Spleen (tissue), 13 donors: Measurements from ENCODE around the gene ESR1. TPM values are rescaled to one million over a fixed set of nuclear protein-coding genes. Genes with fewer than 3 reads are reported as not detected.

Experiments used
- DNase-seq: peaks from one replicate; pipeline ENCODE4 v3.0.0-alpha.2; 2020
- H3K27ac ChIP-seq, 8 donors: fragments of 200-600 bp; sonication (generic) in 7 of 8; 1 replicate in 4 of 8; 2 replicates in 4 of 8; pipeline versions ENCODE4 v1.5.0 to v1.8.0; 2016 to 2021; ENCODE audit warnings: inconsistent platforms in 4 of 8, mild to moderate bottlenecking in 4 of 8, moderate library complexity in 1 of 8
- H3K27me3 ChIP-seq, 7 donors: fragments of 200-600 bp; sonication (generic) in 6 of 7; replicated peaks in 1 of 7; 1 replicate in 4 of 7; 2 replicates in 3 of 7; pipeline versions ENCODE4 v1.5.0 to v1.8.0; 2016 to 2021; ENCODE audit warnings: inconsistent platforms in 3 of 7, mild to moderate bottlenecking in 1 of 7
- H3K36me3 ChIP-seq, 6 donors: fragments of 200-600 bp; sonication (generic) in 5 of 6; 1 replicate in 4 of 6; 2 replicates in 2 of 6; pipeline versions ENCODE4 v1.5.0 to v1.8.0; 2016 to 2021; ENCODE audit warnings: inconsistent platforms in 2 of 6
- H3K4me1 ChIP-seq, 6 donors: fragments of 200-600 bp; sonication (generic) in 5 of 6; 1 replicate in 3 of 6; 2 replicates in 3 of 6; pipeline versions ENCODE4 v1.5.0 to v1.8.0; 2016 to 2021; ENCODE audit warnings: inconsistent platforms in 3 of 6
- H3K4me3 ChIP-seq, 8 donors: fragments of 200-600 bp; sonication (generic) in 7 of 8; 1 replicate in 4 of 8; 2 replicates in 4 of 8; pipeline versions ENCODE4 v1.5.0 to v1.8.0; 2016 to 2021; ENCODE audit warnings: inconsistent platforms in 4 of 8, mild to moderate bottlenecking in 4 of 8, moderate library complexity in 2 of 8
- H3K9me3 ChIP-seq, 8 donors: fragments of 200-600 bp; sonication (generic) in 7 of 8; 1 replicate in 4 of 8; 2 replicates in 4 of 8; pipeline versions ENCODE4 v1.5.0 to v1.8.0; 2016 to 2021; ENCODE audit warnings: inconsistent platforms in 4 of 8
- POLR2A ChIP-seq, 3 donors: fragments of 450-650 bp; IDR thresholded peaks; one replicate each; pipeline ENCODE4 v1.5.1; 2017; ENCODE audit warnings: antibody characterized with exemption in 3 of 3, mild to moderate bottlenecking in 1 of 3
- POLR2AphosphoS5 ChIP-seq, 3 donors: sonication (generic); formaldehyde crosslinking; IDR thresholded peaks; one replicate each; pipeline ENCODE4 v1.5.1; 2017; ENCODE audit warnings: antibody characterized with exemption in 3 of 3
- WGBS, 5 donors: extraction: QIAGEN DNeasy Blood & Tissue Kit in 3 of 5; methylation state at CpG; one replicate each; pipeline versions ENCODE4 v1.1.5 to v1.1.7; 2013 to 2018; 5-methylcytosine and 5-hydroxymethylcytosine counted together
- intact Hi-C: fragments of 100-400 bp; cut with DNase I; formaldehyde crosslinking; loops from one replicate; pipeline ENCODE4 v1.15.0; 2023; ENCODE audit warnings: low total_unique reads
- long read RNA-seq, 2 donors: transcript quantifications; one replicate each; lab custom pipeline, GENCODE V29; 2026
- polyA plus RNA-seq, 3 donors: library from polyadenylated mRNA; stranded (reverse); fragments of 200-250 nt; gene quantifications; one replicate each; pipeline ENCODE4 v1.2.1, GENCODE V29; 2013
- total RNA-seq, 7 donors: library from RNA; depleted of rRNA in 3 of 7; stranded (reverse); fragments of >200 nt in 3 of 7; fragmentation: NEBNext Ultra II Directional in 4 of 7; extraction: Animal tissue kit (Norgen Biotek cat#: 25700) in 4 of 7; gene quantifications; one replicate each; pipeline versions ENCODE4 v1.1.0 to v1.2.1, GENCODE V29; 2016 to 2021
- TF ChIP-seq, protein P1 (sequence below), 11 experiments: fragments of 200-600 bp in 7 of 11; fragments of 450-650 bp in 4 of 11; sonication (generic) in 4 of 11; IDR thresholded peaks in 8 of 11; conservative IDR thresholded peaks in 3 of 11; 1 replicate in 7 of 11; 2 replicates in 4 of 11; pipeline versions ENCODE4 v1.4.0 to v1.8.0; 2016 to 2021; ENCODE audit warnings: antibody characterized with exemption in 11 of 11, inconsistent platforms in 4 of 11, mild to moderate bottlenecking in 1 of 11
- donor health status: healthy with polysubstance abuse.
- donor health status: DM: no; HTN: no; CAD: no; lungs with moderate emphysema.
- donor health status: DM: no; HTN: no; CAD: no.
- donor health status: Bipolar disorder and iron deficiency.
- donor health status: healthy.
- donor health status: DM: no; HTN: no; CAD: no.
- donor health status: DM: yes; HTN: yes; CAD: no.

ESR1 gene
- total RNA-seq = 1 to 10 TPM; 2.0 to 7.3 (median 4.3) TPM
- polyA plus RNA-seq = under 1 TPM; 0.35 to 0.80 (median 0.50) TPM
- long read RNA-seq, donor 1 = 0 reads
- long read RNA-seq, donor 2 = 0 reads

DNA sequence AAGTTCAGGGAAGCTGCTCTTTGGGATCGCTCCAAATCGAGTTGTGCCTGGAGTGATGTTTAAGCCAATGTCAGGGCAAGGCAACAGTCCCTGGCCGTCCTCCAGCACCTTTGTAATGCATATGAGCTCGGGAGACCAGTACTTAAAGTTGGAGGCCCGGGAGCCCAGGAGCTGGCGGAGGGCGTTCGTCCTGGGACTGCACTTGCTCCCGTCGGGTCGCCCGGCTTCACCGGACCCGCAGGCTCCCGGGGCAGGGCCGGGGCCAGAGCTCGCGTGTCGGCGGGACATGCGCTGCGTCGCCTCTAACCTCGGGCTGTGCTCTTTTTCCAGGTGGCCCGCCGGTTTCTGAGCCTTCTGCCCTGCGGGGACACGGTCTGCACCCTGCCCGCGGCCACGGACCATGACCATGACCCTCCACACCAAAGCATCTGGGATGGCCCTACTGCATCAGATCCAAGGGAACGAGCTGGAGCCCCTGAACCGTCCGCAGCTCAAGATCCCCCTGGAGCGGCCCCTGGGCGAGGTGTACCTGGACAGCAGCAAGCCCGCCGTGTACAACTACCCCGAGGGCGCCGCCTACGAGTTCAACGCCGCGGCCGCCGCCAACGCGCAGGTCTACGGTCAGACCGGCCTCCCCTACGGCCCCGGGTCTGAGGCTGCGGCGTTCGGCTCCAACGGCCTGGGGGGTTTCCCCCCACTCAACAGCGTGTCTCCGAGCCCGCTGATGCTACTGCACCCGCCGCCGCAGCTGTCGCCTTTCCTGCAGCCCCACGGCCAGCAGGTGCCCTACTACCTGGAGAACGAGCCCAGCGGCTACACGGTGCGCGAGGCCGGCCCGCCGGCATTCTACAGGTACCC, at the start of gene ESR1:
ESR1 (plus strand) TSS at position 170 of the 858 bp plus-strand sequence; CDS start at position 401, 231 bp downstream.
- H3K4me3 ChIP-seq = peak within 1 kb of the TSS; percentile 11 to 72 (median 46)
- H3K4me1 ChIP-seq = peaks cover 5 to 28% (median 24%) of the 10 kb centered on the region in 6 donors
- no peaks in the 10 kb centered on the region for H3K36me3 ChIP-seq
- no peak within 1 kb of the TSS for H3K27ac ChIP-seq
- no peak for TF ChIP-seq POLR2A (IDR thresholded peaks at IDR 0.05)
- TF ChIP-seq, protein P1, sequence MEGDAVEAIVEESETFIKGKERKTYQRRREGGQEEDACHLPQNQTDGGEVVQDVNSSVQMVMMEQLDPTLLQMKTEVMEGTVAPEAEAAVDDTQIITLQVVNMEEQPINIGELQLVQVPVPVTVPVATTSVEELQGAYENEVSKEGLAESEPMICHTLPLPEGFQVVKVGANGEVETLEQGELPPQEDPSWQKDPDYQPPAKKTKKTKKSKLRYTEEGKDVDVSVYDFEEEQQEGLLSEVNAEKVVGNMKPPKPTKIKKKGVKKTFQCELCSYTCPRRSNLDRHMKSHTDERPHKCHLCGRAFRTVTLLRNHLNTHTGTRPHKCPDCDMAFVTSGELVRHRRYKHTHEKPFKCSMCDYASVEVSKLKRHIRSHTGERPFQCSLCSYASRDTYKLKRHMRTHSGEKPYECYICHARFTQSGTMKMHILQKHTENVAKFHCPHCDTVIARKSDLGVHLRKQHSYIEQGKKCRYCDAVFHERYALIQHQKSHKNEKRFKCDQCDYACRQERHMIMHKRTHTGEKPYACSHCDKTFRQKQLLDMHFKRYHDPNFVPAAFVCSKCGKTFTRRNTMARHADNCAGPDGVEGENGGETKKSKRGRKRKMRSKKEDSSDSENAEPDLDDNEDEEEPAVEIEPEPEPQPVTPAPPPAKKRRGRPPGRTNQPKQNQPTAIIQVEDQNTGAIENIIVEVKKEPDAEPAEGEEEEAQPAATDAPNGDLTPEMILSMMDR (IDR thresholded peaks at IDR 0.05 in 8 of 11, conservative IDR thresholded peaks at IDR 0.05 in 3 of 11) = no peak
- no peak for TF ChIP-seq POLR2AphosphoS5 (IDR thresholded peaks at IDR 0.05)
- WGBS, 5 donors = 0 to 2% (median 2%) methylated on average over 20 to 73 of the region's 73 CpGs
- H3K27me3 ChIP-seq = peaks cover 0 to 47% (median 37%) of the 10 kb centered on the region in 7 donors
- H3K9me3 ChIP-seq = peaks cover 0 to 4% (median 0%) of the 10 kb centered on the region in 8 donors
- peak; percentile 76 for DNase-seq
- intact Hi-C loops = no loop called here

DNA sequence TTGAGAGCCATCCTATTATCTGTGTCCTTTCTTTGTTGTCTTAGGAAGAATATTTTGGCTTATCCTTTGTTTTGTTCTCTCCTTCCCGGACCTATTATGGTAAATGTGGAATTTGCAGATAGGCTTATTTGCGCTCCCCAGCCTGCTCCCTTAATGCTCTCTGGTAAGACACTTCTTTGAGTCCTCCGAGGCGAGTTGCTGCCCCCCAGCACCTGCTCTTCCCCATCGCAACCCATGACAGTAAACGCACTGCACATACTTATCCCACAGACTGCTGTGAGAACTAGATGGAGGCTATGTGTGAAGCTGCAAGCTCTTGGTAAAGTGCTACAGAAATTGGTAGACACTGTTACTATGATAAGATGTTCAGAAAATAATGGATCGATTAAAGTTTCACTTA, 47.0 kb upstream of the ESR1 start:
- TF ChIP-seq POLR2A (IDR thresholded peaks at IDR 0.05) = no peak
- no peak for TF ChIP-seq POLR2AphosphoS5 (IDR thresholded peaks at IDR 0.05)
- TF ChIP-seq, protein P1 (IDR thresholded peaks at IDR 0.05 in 8 of 11, conservative IDR thresholded peaks at IDR 0.05 in 3 of 11) = no peak
- intact Hi-C loops = loop anchor here (5.0 kb wide), 1 partner anchor 507 kb away; no protein-coding TSS in a partner anchor
- Histone ChIP-seq H3K36me3 (no peaks in the 10 kb centered on the region), H3K27ac (no peak overlapping the region), H3K27me3 (no peaks in the 10 kb centered on the region), H3K4me3 (no peak overlapping the region), H3K4me1 (peaks cover 0 to 29% (median 17%) of the 10 kb centered on the region in 6 donors), H3K9me3 (no peaks in the 10 kb centered on the region)
- 91 to 95% (median 94%) methylated on average over 7 of the region's 7 CpGs for WGBS, 5 donors
- no peak for DNase-seq

DNA sequence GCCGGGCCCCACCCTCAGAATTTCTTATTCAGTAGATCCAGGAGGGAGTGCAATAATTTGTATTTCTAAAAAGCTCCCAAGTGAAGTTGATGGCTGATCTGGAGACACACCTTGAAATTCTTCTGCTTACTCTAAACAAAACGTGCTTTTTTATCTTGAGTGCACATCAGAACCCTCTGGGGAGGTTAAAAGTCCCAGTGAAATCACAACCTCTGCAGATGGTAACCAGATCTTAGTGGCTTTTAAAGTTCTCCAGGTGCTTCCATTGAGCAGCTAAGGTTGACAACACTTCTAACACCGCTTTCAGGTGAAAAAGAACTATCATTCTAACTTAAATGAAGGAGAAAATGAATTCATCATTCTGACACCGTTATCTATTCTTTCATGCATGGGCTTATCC, 45.6 kb upstream of the ESR1 start:
- Histone ChIP-seq H3K36me3 (no peaks in the 10 kb centered on the region), H3K27me3 (no peaks in the 10 kb centered on the region), H3K9me3 (no peaks in the 10 kb centered on the region), H3K27ac (no peak overlapping the region), H3K4me3 (no peak overlapping the region), H3K4me1 (peaks cover 0 to 31% (median 17%) of the 10 kb centered on the region in 6 donors)
- TF ChIP-seq POLR2AphosphoS5 (IDR thresholded peaks at IDR 0.05) (no peak), POLR2A (IDR thresholded peaks at IDR 0.05) (no peak)
- TF ChIP-seq, protein P1 (IDR thresholded peaks at IDR 0.05 in 8 of 11, conservative IDR thresholded peaks at IDR 0.05 in 3 of 11) = no peak
- no peak for DNase-seq
- 70 to 89% (median 74%) methylated on average over 4 of the region's 4 CpGs for WGBS, 5 donors
- intact Hi-C loops = loop anchor here (5.0 kb wide), 1 partner anchor 505 kb away; no protein-coding TSS in a partner anchor

DNA sequence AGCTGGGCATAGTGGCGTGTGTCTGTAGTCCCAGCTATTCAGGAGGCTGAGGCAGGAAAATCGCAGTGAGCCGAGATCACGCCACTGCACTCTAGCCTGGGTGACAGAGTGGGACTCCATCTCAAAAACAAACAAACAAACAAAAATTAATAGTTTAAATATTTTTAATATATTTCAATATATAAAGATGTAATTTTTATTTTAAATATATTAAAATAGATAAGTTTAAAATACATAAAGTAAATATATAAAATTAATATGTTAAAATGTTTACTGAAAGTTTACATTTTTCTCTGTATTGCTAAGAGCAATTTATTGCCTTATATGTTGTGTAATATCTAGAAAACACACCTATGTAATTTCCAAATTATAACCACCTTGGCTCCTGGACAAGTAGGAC, 44.7 kb upstream of the ESR1 start:
- H3K27me3 ChIP-seq = no peaks in the 10 kb centered on the region
- no peaks in the 10 kb centered on the region for H3K36me3 ChIP-seq
- no peaks in the 10 kb centered on the region for H3K9me3 ChIP-seq
- WGBS, 5 donors = 94 to 98% (median 97%) methylated on average over 4 of the region's 4 CpGs
- no peak for TF ChIP-seq POLR2A (IDR thresholded peaks at IDR 0.05)
- TF ChIP-seq, protein P1 (IDR thresholded peaks at IDR 0.05 in 8 of 11, conservative IDR thresholded peaks at IDR 0.05 in 3 of 11) = no peak
- no peak for TF ChIP-seq POLR2AphosphoS5 (IDR thresholded peaks at IDR 0.05)
- H3K4me3 ChIP-seq = no peak overlapping the region
- no peak for DNase-seq
- no peak overlapping the region for H3K27ac ChIP-seq
- peaks cover 0 to 23% (median 16%) of the 10 kb centered on the region in 6 donors for H3K4me1 ChIP-seq
- intact Hi-C loops = loop anchor here (5.0 kb wide), 1 partner anchor 504 kb away; no protein-coding TSS in a partner anchor
